LHCN-M2 (cell line): ENCODE measurements around the gene TUBA4A. TPM values are rescaled to one million over a fixed set of nuclear protein-coding genes. Genes with fewer than 3 reads are reported as not detected.
A peak's percentile ranks its signal among the peaks of the same experiment; 100 is the strongest.
"Not testable (repeated sequence)": the region's sequence is repeated elsewhere in the genome, so short reads cannot be mapped to it uniquely, and the experiment has no call there.

Experiments
- DNase-seq: peaks from one replicate; pipeline ENCODE4 v3.0.0-alpha.2; 2012; ENCODE audit warnings: low read depth
- polyA plus RNA-seq: library from polyadenylated mRNA; unstranded; fragments of >200 nt; gene quantifications from one replicate; pipeline ENCODE4 v1.2.1, GENCODE V29; 2012; ENCODE audit warnings: missing spikeins
- total RNA-seq: library from RNA; depleted of rRNA; stranded (reverse); fragments of >200 nt; gene quantifications from 2 replicates; pipeline ENCODE4 v1.2.3, GENCODE V29; 2014; rRNA removed

TUBA4A gene
- 211 and 235 TPM in 2 replicates for total RNA-seq
- polyA plus RNA-seq = 191 TPM

DNA sequence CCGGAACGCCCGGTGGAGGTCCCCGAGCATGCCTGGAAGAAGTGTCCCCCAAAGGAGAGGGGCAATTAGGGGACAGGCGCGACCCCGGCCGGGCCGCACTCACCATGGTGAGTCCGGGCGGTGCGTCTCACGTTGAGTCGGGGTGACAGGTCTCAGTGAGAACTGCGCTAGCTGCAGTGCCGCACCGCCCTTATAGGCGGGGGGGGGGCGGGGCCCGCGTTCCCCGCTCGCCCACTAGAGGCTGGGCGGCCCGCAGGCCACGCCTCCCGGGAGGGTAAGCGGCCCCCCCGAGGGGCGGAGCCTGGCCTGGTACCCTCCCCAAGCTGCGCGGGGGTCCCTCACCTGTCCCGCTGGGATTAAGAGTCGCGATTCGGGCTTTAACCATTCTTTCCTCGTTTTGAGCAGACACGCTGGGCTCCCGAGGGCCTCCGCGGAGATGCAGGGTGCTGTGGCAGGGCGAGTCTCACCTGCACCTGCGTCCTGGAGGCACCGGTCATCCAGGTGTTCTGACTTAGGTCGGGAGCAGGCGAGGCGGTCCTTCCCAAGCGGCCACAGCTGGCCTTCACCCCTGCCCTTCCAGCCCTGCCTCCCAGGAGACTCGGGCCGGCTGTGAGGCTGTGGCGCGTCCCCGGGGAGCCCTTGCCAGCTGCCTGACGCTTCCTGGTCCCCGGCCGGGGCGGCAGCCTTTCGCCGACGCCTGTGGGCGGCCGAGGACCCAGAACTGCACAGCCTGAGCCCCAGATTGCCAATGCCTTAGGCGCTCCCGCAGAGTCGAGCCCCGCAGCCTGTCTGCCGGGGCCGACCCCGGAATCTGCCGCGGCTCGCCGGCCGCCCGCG lies at the start of gene TUBA4A:
TUBA4A (minus strand) TSS at position 166 of the 837 bp plus-strand sequence; CDS start at position 106, 60 bp downstream.
- peak; percentile 71 for DNase-seq

DNA sequence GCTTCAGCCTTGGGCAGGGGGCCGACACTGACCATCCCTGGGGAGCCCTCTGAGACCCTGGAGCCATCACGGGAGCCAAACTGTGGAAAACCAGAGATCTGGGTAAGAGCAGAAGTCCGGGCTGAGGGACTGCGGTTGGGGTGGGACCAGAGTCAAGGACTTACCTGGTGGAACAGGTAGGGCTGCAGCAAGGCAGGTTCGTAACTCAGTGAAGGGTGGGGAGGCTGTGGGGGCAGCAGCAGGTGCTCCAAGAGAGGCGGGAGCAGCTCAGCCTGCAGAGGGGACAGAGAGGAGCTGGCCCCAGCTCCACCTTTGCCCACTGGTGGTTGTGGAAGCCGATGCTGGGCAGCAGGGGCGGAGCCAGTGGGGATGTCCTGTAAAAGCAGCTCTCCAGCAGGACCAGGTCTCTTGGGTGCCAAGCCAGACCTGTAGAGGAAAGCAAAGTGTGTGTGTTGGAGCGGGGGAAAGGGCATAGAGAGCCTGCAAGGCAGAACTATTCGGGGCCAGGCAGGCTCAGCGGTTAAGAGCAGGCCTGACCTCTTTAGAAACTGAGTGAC lies 48.8 kb upstream of the TUBA4A start:
- no peak for DNase-seq

GRCh38 chr2:219300022-219300421 lies 46.3 kb upstream of the TUBA4A start:
- no peak for DNase-seq

GRCh38 chr2:219299372-219299760 lies 45.6 kb upstream of the TUBA4A start:
- DNase-seq = no peak

DNA sequence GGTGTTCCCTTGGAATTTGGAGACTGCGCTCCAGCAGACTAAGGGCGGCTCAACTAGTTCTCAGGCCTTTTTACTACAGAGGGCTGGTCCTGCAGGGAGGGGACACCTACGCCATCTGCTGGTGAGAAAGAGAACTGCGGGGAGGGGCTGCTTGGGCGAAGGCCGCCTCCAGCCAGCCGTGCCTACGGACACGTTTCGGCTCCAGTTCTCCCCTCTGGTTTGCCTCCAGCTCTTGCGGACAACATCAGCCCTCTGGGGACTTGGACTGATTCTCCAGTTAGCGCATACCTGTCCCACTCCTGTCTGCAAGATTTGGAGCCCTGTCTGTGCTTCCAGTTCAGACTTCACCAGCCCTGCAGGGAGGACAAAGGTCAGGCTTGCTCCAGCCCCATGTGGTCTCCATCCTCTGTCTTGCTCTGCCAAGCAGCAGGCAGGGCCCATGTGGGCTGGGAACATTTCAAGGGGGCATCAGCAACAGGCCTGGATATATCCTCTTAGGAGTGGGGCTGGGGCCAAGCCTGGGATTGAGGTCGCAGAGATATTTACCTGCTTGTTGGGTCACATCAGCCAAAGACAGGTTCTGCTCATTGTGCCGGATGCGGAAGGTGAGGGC lies 45.1 kb upstream of the TUBA4A start:
- DNase-seq = peak; percentile 63

DNA sequence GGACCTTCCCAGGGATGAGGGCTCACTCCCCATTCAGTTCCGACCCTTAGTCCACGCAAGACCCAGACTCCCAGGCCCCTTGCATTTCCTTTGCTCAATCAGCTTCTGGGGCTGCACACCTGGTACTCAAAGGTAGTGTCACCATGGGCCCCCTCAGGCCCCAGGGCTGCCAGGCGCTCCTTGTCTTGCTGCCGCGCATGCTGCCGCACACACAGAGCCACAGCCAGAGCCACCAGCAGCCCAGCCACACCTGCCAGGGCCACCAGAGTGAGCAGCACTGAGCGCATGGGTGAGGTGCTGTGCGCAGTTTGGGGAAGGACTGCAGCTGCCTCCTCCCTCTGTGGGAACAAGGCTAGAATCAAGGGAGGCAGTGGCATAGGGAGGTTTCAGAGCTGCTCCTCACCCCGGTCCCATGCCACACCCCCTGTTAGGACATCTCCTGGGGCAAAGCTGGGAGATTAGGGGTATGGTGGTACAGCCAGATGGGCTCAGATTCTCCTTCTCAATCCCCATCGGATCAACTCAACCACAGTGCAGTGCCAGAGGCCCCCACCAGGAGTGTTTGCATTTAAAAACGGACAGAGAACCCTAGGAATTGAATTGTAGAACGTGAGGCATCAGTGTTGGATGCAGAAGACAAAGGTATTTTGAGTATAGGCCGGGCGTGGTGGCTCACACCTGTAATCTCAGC lies 44.2 kb upstream of the TUBA4A start:
- no peak for DNase-seq

DNA sequence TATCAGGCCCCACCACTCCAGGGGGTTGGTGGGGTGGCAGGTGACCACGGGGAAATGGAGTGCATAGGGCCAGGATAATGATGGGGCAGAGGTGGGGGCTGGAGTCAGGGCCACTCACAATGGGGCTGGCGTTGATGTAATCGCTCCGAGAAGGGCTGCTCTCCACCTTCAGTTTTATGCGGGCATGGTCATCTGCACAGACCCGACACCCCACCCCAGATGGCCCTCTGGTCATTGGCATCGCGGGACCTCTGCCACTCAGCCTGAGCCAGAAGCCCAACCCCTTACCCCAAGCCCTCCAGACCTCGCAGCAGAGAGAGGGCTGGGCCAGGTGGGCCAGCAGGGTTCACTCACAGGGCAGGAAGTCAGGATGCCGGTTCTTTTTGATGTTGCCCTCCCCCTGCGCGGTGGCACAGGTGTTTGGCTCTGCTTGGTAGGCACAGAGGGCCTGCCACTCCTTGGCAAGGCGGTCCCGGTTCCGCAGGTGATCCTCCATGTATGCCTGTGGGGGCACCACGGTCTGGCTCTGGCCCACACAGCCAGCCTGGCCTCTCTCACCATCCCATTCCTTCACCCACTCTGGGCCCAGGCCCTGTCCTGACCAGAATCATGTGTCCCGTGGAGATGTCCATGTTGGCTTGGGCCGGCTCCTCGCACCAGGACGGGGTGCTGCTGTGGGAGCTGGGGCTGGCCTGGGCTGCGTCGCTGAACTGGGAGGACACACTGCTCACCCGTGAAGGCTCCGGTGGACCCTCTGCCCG lies 43.1 kb upstream of the TUBA4A start:
- no peak for DNase-seq

- DNase-seq = no peak
Measured at GRCh38 chr2:219296142-219296541, 42.4 kb upstream of the TUBA4A start.

- peak; percentile 53 for DNase-seq
Measured at GRCh38 chr2:219294356-219295351, 40.9 kb upstream of the TUBA4A start.

DNA sequence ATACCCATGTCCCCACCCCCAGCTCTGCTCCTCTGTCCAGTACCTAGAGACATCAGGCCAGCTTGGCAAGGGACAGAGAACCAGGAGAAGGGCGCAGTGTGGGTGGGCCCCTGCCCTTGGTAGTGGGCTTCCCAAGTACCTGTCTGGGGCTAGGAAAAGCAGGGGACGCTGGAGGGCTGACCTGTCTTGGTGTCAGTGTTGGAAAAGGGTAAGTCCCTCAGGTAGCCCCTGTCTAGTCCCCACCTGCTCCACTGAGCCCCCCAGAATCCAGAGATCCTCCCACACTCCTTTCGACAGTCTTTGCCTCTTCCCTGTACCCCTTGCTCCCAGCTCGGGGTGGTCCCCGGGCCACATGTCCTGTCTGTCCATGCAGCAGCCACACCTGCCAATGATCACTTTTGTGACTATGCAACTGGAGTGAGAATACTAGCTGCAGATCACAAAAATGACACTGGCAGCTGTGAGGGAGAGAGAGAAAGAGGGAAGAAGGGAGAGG lies 40.1 kb upstream of the TUBA4A start:
- no peak for DNase-seq

DNA sequence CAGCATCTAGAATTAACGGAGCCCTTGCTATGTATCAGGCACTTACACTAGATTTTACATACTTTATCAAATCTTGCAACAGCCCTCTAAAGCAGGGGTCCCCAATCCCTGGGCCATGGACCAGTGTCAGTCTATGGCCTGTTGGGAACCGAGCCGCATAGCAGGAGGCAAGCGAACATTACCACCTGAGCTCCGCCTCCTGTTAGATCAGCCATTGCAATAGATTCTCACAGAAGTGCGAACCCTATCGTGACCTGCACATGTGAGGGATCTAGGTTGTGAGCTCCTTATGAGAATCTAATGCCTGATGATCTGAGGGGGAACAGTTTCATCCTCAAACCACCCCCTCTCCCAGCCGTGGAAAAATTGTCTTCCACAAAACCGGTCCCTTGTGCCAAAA lies 38.9 kb upstream of the TUBA4A start:
- no peak for DNase-seq

DNA sequence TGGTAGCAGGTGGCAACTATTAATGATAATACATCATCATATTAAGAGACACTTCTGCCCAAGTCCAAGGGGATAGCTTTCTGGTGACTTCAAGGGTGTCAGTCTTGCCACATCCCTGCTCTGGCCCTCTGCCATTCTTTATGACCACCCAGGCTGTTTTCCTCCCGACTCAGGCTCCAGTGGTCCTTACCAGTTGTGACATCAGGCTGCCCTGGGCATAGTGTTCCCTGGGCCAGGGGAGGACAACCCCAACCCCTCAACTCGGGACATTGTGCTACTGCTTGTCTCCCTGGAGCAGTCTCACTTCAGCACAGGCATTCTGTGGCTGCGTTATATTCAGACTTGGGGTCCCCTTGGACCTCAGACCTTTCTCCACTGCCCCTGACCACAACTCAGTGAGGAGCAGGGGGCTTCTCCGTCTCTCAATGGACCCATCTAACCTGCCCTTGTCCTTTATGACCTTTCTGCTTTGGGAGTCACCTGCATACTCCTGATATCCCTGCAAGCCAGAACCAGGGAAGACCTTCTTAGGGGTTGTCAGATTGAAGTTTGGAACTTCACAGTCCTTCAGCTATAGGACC lies 38.3 kb upstream of the TUBA4A start:
- no peak for DNase-seq

DNA sequence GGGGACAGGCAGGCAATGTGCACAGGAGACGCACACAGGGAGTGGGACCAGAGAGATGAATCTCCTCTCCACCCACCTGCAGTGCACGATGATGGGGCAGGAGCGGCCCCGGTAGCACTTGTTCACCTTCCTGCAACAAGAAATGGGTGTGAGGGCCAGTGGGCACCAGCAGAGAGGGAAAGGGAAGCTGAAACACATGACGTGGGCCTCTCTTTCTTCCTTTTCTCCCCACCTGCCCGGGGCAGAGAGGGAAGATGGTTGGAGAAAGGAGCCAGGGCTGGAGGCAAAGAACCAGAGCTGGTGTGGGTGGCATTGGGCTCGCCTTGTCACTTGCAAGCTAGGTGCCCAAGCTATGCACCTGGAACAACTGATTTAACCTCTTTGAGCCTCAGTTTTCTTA lies 37.7 kb upstream of the TUBA4A start:
- no peak for DNase-seq

- no peak for DNase-seq
Measured at GRCh38 chr2:219290381-219291171, 36.9 kb upstream of the TUBA4A start.

GRCh38 chr2:219289537-219290361 lies 36.0 kb upstream of the TUBA4A start:
- DNase-seq = peak; percentile 79

- DNase-seq = no peak
Measured at GRCh38 chr2:219289195-219289536, 35.4 kb upstream of the TUBA4A start.

DNA sequence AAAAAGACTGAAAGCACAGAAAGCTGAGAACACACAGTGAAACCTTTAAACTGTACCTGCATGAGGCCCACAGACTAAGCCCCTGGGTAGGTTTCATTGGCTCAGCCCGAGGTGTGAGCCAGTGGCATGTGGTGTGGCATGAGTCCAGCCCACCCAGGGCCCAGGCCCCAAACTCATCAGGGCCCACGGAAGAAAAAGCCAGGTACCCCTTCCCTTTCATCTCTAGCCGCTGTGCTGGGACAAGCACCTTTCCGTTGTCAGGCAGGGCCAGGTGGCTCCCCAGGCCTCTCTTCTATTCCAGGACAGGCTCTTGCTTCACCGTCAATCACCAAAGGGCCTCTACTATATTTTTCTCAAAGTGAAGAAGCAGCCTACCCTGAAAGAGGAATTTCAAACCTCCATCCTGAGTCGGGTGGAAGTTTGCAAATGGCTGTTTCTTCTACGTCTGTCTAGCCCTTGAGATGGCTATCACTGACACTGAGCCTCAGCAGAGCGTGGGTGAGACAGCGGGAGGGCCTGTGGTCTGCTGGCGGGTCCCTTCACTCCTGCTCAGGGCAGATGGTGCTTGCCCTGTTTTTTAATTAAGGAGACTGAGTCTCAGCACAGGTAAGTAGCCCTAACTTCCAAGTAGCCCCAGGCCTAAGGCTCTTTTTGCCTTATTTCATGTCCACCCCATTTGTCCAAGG lies 34.0 kb upstream of the TUBA4A start:
- DNase-seq = no peak

- not testable (repeated sequence) for DNase-seq
Measured at GRCh38 chr2:219287116-219287440, 33.4 kb upstream of the TUBA4A start.
